Dedifferentiated amniotic fluid mesenchymal stem cell (primary cell): Measurements from ENCODE around the gene FMO5.
A peak's percentile ranks its signal among the peaks of the same experiment; 100 is the strongest.

ENCODE experiments used
- DNase-seq: peaks from one replicate; pipeline ENCODE4 v3.0.0-alpha.2; 2016; ENCODE audit errors: extremely low spot score

FMO5 gene, protein sequence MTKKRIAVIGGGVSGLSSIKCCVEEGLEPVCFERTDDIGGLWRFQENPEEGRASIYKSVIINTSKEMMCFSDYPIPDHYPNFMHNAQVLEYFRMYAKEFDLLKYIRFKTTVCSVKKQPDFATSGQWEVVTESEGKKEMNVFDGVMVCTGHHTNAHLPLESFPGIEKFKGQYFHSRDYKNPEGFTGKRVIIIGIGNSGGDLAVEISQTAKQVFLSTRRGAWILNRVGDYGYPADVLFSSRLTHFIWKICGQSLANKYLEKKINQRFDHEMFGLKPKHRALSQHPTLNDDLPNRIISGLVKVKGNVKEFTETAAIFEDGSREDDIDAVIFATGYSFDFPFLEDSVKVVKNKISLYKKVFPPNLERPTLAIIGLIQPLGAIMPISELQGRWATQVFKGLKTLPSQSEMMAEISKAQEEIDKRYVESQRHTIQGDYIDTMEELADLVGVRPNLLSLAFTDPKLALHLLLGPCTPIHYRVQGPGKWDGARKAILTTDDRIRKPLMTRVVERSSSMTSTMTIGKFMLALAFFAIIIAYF

DNA sequence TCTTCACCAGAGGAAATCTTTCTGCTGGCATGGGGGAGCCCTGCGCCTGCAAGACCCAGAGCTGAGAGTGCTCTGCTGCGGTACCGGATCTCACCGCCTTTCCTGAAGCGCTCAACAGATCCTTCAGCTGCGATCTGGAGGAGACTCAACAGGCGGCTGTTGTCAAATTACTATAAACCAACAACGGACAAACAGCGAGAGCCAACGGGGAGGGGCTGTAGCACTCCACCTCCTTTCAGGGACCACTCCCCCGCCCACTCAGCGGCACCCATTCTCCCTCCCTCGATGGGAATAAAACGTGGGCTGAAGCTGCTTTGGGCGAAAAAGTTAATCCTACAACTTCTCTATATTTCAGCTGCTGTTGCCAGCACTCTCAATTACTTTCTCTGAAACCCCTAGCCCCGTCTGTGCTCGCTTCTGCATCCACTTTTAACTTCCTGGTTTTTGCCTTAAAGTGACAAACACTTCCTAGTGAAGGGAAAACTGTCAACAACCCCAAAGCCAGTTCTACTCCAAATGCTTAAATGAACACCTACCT, at the start of gene FMO5:
Gene FMO5, minus strand, starts transcription at position 147 of the 538 bp plus-strand sequence. CDS start 310 bp downstream, outside the sequence.
- DNase-seq, result peak; percentile 18

DNA sequence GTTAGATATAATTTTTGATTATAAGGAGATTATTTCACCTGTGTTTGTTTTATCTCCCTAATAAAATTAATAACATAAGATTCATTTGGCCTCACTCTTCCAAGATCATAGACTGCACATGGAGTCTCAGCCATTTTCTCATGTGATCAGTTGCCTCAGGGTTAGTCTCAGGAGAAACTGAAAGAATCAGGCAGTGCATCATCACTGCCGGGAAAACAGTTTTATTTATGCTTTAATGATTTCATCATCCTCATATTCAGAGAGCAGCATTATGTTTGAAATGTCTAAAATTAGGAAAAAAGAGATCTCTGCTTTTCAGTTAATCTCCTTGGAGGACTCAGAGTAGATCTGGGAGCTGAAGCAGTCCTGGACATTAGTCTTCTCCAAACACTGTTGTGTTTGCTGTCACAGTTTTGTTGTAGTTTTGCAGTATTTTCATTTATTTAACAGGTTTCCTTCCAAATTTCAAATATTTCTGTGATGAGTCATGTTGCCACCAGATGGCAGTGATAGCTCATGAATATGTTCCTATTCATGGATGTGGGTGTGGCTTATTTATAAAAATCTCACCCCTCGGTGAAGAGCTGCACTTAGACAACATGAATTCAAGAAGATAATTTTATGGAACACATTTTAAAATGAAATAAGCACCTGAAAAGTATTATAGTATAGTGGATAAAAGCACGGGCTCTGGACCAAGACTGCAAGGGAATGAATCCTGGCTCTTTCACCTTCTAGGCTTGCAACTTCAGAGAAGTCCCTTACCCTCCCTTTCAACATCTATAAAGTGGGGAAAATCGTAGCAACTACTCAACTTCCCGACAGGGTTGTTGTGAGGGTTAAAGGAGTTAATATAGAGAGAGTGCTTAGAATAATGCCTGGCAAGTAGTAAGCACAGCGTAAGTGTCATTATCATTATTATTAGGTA, 48.5 kb upstream of the FMO5 start:
- peak; percentile 82 for DNase-seq

DNA sequence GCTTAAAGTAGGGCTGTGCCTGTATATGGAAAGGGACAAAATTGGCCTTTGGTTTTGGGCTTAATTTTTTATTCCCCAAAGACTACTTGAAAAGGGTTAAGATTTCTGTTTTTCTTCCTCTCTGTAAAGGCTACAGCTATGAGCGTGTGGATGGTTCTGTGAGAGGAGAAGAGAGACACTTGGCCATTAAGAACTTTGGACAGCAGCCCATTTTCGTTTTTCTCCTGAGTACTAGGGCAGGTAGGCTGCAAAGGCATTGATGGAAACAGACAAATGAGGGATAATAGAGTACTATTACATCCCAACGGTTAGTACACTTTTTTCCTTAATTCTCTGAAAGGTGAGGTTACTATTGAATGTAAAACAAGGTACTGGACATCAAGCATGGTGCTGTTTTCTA, 46.9 kb upstream of the FMO5 start:
- no peak for DNase-seq

DNA sequence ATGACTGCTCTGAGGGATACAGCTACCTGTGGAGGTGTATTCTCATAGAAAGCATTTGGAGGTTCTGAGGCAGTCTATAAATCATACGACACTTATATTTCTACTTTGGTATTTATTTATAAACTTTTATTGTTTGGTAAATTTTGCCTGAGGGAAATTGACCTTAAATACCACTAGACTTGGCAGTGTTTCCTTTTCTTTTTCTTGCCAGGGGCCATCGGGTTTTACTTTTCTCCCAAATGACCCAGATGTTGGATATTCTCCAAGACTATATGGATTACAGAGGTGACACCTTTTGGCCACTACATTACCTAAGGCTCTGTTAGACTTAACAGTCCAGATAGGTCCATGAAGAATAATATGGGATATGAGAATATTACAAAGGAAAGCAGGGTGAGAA, 45.6 kb upstream of the FMO5 start:
- DNase-seq, result no peak

DNA sequence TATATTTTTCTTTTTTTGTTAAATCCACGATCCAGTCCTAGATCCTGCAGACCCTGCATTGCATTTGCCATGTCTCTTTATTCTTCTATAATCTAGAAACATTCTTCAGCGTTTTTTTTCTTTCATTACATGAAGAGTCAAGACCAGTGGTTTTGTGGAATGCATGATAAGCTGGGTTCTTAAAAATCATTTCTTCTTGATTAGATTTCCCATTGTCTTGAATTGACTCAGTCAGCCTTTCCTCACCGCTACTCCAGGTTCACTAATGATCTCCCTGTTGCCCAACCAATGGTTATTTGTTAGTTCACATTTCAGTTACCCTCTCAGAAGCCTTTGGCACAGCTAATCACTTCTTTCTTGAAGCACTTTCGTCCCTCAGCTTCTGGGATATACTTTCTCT, 42.6 kb upstream of the FMO5 start:
- no peak for DNase-seq

DNA sequence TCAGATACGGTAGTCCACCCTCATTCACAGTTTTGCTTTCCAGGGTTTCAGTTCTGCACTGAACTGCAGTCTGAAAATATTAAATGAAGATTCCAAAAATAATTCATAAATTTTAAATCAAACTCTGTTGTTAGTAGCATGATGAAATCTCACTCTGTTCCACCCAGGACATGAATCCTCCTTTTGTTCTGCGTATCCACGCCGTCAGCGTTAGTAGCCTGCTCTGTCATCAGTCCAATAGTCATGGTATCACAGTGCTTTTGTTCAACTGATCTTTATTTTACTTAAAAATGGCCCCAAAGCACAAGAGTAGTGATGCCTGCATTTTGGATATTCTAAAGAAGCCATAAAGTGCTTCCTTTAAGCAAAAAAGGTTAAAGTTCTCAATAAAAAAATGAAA, 41.2 kb upstream of the FMO5 start:
- DNase-seq, result no peak

DNA sequence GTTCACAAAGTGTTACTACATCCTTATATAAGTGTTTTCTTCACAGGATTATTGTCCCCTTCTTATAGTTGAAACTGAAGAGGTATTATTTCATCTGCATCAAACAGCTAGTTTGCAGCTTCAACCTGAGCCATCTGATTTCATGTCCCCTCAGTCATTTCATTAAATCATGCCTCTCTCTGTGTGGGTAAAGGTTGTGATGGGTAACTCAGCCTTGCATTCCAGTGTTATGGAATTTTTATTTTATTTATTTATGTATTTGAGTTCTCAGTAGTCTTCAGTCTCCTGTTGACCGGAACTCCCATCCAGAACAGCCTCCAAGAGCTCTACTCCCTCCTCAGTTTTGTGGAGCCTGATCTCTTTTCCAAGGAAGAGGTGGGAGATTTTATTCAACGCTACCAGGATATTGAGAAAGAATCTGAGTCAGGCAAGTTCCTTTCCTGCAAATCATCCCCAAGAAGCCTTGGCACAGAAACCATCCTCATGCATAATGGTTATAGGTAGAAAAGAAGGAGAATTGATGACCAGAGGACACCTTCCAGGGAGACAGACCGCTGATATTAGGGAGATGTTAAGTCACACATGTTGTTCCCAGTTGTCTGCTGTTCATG, 39.1 kb upstream of the FMO5 start:
- no peak for DNase-seq

DNA sequence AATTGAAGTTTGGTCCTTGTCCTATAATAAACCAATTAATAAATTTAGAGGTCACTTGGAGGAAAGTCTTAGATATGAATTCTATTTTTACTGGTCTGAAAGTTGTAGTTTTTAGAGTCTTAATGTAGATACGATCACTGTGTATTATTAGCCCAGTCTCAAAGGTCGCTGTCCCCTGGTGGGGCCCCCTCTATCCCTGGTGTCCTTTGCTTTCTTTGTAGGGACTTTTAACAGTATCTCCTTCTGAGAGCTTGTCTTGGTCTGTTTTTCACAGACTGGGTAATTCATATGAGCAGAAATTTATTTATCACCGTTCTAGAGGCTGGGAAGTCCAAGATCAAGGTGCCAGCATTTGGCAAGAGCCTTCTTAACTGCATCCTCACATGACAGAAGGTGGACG, 35.8 kb upstream of the FMO5 start:
- no peak for DNase-seq

DNA sequence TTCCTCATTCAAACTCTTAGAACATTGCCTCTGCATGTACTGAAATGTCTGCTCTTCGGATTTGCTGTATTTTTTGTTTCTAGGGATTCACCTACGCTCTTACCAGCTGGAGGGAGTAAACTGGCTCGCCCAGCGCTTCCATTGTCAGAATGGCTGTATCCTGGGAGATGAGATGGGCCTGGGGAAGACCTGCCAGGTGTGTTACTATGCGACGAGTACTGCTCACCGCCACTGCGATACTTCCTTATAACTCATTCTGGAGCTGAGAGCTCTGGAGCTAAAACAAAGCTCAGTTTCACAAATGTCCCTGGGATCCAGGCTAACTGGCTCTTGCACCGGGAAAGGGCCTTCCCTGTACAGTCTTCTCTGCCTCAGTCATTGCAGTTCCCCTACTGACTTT, 27.4 kb upstream of the FMO5 start:
- no peak for DNase-seq

DNA sequence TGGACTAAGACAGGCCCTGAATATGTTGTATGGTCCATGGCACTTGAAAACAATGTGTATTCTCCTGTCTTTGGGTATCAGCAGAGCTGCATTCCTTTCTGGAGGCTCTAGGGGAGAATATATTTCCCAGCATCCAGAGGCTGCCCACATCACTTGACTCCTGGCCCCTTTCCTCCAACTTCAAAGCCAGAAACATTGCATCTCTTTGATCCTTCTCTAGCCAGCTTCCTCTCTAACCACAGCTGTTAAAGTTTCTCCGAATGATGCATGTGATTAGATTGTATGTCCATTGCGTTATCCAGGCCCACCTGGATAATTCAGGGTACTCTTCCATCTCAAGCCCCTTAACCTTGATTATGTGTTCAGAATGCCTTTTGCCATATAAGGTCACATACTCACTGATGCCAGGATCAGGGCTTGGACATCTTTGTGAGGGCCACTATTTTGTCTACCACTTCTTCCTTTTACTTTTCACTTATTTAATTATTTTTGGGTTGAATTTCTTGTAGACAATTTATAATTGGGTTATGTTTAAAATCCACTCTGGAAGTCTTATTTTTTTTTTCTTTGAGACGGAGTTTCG, 22.6 kb upstream of the FMO5 start:
- no peak for DNase-seq

DNA sequence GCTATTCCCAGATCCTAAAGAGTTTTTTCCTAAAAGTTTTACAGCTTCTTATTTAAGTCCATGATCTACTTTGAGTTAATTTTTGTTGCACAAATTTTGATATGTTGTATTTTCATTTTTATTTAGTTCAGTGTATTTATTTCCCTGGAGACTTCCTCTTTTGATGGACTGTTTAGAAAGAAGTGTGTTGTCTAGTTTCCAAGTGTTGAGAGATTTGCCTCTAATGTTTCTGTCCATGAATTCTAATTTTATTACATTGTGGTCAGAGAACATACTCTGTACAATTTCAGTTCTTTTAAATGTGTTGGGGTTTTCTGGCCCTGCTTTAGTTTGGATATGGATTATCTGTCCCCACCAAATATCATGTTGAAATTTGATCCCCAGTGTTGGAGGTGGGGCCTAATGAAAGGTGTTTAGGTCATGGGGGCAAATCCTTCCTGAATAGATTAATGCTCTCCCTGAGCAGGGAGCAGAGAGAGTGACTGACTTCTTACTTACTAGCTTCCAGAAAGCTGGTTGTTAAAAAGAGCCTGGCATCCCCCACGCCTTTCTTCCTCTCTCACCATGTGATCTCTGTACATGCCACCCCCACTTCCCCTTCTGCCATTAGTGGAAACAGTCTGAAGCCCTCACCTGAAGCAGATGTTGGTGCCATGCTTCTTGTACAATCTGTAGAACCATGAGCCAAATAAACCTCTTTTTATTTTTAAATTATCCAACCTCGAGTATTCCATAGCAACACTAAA, 21.9 kb upstream of the FMO5 start:
- DNase-seq, result no peak

DNA sequence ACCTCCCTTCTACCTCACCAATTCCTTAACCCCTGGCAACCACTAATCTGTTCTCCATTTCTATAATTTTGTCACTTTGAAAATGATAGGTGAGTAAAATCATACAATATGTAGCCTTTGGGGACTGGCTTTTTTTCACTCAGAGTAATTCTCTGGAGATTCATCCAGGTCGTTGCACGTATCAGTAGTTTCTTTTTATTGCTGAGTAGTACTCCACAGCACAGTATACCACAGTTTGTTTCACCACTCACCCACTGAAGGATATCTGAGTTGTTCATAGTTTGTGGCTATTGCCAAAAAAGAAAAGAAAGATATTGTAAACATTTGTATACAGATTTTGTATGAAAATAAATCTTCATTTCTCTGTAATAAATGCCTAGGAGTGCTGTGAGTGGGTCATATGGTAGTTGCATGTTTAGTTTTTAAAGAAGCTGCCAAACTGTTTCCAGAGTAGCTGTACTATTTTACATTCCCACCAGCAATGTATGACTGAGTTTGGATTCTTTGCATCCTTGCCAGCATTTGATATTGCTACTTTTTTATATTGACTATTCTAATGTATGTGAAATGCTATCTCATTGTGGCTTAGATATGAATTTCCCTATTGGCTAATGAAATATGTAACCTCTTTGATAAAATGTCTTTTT, 21.0 kb upstream of the FMO5 start:
- DNase-seq, result no peak

DNA sequence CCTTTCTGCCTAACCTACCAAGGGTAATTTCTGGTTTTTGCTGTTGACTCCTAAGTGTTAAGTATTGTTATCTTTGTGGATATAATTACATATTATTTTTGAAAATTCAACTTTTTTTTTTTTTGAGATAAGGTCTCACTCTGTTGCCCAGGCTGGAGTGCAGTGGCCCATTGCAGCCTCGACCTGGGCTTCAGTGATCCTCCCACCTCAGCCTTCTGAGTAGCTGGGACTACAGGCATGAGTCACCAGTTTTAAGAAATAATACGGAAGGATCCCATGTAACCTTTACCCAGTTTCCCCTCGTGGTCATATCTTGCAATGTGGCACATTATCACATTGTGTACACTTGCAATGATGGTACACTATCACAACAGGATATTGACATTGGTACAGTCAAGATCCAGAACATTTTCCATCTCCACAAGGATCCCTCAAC, 20.5 kb upstream of the FMO5 start:
- no peak for DNase-seq

DNA sequence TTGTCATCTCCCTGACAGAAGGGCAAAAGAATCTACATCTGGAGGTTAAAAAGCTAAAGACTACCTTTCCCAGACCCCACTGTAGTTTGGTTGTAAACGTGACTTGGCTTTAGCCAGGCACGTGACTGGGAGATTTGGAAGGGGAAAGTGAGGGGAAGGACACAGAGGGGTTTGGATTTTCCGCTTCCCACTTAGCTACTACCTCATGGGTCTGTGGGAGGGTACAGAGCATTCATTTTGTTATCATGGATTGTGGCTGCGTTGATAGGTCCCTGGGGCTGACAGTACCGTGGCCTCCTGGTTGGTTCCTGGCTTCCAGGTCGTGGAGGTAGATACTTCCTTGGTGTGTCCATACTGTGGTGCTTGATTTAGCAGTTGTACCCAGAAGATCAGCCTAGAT, 20.0 kb upstream of the FMO5 start:
- no peak for DNase-seq

DNA sequence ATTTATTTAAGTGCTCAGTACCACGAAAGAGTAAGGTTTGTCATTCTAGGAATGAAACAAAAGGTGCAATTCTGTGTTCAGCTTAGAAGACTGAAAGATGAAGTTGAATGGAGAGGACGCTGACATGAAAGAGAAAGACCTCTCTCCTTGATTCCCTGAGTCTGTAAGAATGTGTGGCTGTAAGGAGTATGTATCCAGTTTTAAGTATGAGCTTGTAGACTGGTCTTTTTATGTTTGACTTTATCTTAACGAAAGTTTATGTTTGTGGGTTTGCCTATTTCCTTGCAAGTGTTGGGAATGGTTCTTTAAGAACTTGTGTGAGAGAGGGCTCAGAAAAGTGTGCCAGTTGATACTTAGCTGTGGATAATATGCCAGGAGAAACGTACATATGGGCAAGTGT, 18.7 kb upstream of the FMO5 start:
- DNase-seq, result no peak

DNA sequence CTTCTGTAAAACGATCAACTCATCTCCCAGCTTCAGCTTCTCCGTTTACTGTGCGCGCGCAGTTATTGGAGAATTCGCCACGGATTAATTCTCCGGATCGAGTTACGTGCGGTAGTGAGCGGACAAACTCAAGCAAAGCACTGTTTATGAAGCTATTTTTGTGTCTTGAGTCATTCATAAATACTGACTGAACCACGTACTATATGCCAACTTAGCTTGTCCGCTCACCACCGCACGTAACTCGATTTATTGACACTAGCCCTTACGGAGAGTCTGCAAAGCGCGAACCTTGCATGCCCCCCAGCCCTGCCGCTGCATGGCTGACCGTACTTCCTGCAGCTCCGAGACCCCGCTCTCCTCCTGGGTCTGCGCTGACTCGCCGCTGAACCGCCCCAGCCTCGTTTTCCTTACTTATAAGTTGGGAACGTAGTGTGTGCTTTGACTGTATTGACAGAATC, 18.1 kb upstream of the FMO5 start:
- DNase-seq, result no peak

DNA sequence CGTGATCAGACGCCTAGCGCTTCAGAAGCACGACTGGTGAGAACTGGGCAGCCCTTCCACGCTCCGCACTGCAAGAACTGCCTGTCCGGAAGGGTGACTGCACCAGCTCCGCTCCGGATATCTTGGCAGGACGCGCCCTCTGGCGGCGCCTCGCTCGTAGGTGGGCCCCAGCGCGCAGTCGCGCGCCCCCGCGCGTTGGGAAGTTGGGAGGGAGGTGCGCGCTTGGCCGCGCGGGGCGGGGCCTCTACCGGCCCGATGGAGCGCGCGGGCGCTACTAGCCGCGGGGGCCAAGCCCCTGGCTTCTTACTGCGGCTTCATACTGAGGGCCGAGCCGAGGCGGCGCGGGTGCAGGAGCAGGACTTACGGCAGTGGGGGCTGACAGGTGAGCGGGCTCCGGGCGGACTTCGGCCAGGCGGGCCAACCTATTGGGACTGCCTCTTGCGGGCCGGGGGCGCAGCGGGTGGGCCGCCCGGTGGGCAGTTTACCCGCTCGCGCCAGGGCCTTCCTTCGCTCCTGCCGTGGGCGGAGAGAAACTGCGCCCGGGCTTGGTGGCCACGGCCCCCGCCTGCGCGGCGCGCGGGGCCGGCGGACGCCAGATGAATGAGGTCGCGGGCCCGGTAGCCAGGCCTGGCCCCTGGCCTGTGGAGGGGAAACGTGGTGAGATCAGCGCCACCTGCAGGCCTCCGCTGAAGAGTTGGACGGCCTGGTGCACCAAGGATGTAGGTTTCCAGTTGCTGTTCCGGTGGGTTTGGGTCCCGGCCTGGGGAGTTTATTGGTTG, 17.5 kb upstream of the FMO5 start, which contains the start of gene CHD1L:
Gene CHD1L, plus strand, starts transcription at position 236 of the 779 bp plus-strand sequence. Its CDS starts 20 bp downstream, at position 256.
- DNase-seq, result peak; percentile 95

DNA sequence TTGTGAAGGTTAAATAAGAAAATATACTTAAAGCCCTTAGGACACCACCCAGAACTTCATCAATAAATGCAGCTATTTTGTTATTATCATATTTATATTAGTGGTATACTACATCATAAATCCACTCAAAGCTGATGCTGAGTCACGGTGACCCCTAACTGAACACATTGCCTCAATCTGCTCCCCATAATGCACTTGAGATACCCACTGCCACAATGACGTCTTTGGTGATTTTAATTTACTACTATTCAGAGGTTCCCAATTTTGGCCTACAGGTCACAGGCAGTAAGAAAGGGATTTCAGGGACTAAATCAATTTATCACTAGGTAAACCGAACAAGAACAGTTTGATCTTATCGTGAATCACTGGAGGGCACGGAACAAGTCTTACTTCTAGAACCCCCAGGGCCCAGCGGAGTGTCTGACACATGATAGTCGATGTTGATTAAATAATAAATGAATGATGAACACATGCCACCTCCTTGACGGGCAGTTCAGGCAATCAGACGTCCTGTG, 16.9 kb upstream of the FMO5 start:
- no peak for DNase-seq
